Osteocyte (in vitro differentiated cells): ENCODE measurements around the gene TNFRSF18. TPM values are rescaled to one million over a fixed set of nuclear protein-coding genes. Genes with fewer than 3 reads are reported as not detected.
A peak's percentile ranks its signal among the peaks of the same experiment; 100 is the strongest.

Experiments used
- DNase-seq: peaks from one replicate; pipeline ENCODE4 v3.0.0; 2021; ENCODE audit warnings: mixed read lengths; ENCODE audit not compliant: unreplicated experiment; ENCODE audit errors: extremely low spot score
- H3K27ac Mint-ChIP-seq: one replicate; pipeline ENCODE4 v1.8.0; 2021; ENCODE audit warnings: mild to moderate bottlenecking, mixed read lengths; ENCODE audit not compliant: unreplicated experiment
- H3K27me3 Mint-ChIP-seq: one replicate; pipeline ENCODE4 v1.8.0; 2021; ENCODE audit warnings: mixed read lengths; ENCODE audit not compliant: unreplicated experiment
- H3K36me3 Mint-ChIP-seq: one replicate; pipeline ENCODE4 v1.8.0; 2021; ENCODE audit warnings: mixed read lengths; ENCODE audit not compliant: unreplicated experiment
- H3K4me1 Mint-ChIP-seq: one replicate; pipeline ENCODE4 v1.8.0; 2021; ENCODE audit warnings: mixed read lengths; ENCODE audit not compliant: unreplicated experiment
- H3K4me3 Mint-ChIP-seq: one replicate; pipeline ENCODE4 v1.8.0; 2021; ENCODE audit warnings: mild to moderate bottlenecking, moderate library complexity, mixed read lengths; ENCODE audit not compliant: unreplicated experiment
- H3K9me3 Mint-ChIP-seq: one replicate; pipeline ENCODE4 v1.8.0; 2021; ENCODE audit warnings: mixed read lengths; ENCODE audit not compliant: unreplicated experiment
- CTCF ChIP-seq: fragments of 200-600 bp; sonication (generic); IDR thresholded peaks from 2 replicates; pipeline ENCODE4 v1.5.0; 2021; ENCODE audit warnings: antibody characterized with exemption, mild to moderate bottlenecking, moderate library complexity
- total RNA-seq: library from RNA; stranded (reverse); gene quantifications from 2 replicates; pipeline ENCODE4 v1.2.1, GENCODE V29; 2021

The TNFRSF18 gene
- total RNA-seq, 1 donor from 2014 or later, result not detected

DNA sequence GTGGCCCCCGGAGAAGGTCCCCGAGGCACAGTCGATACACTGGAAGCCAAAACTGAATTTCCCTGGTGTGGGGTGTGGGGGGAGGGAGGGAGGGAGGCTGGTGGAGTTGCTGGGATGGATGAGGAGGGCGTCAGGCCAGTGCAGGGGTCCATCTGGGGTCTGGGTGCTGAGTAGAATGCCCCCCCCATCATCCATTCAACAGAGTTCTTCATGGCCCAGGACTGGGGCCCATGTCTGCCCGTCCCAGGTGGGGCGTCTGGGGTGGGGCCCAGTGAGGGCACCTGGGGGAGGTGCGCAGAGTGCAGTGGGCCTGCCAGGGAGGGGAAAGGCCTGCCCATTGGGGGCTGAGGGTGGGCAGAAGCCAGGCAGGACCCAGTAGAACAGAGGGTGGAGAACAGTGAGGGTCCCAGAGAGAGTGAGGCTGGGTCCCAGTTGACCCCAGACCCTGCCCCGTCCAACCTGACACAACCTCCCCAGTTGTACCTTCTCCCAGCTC lies 1.9 kb downstream of the TNFRSF18 start:
- H3K27me3 Mint-ChIP-seq, result no peaks in the 10 kb centered on the region
- H3K4me3 Mint-ChIP-seq, result no peak overlapping the region
- no peak overlapping the region for H3K27ac Mint-ChIP-seq
- peaks cover 16% of the 10 kb centered on the region for H3K4me1 Mint-ChIP-seq
- no peak for DNase-seq
- H3K36me3 Mint-ChIP-seq, result no peaks in the 10 kb centered on the region
- TF ChIP-seq CTCF, result no peak
- no peaks in the 10 kb centered on the region for H3K9me3 Mint-ChIP-seq

DNA sequence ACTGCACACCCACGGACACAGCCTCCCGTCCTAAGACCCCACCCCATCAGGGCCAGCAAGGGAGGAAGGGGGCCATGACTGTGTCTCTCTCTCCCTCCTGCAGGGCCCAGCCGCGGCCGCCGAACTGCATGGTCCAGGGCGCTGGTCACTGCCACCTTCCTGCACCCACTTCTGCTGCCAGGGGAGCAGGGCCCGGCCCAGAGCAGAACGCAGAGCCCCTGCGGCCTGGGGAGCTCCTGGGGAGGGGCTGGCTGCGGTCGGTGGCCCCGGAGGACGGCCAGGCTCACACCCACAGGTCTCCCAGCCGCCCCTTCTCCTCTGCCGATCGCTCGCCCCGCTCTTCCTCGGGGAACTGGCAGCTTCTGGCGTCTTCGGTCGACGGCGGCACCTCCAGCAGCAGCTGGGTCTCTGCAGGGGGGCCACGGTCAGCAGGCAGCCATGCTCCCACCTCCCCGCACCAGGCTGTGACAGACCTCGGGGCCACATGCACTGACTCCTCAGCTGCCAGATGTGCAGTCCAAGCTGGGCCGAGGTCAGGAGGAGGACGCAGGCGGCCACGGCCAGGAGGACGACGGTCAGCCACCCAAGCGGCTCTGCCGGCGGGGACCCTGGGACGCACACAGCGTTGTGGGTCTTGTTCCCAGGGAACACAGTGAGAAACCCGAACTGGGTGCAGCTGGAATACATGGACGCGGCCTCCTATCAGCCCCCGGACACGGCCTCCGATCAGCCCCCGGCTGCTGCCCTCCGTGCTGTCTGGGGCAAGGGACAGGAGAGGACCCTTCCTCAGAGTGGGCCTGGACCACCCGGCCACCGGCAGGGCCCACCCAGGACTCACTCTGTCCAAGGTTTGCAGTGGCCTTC lies 2.6 kb downstream of the TNFRSF18 start:
- H3K4me3 Mint-ChIP-seq, result no peak overlapping the region
- no peak for DNase-seq
- no peak overlapping the region for H3K27ac Mint-ChIP-seq
- H3K36me3 Mint-ChIP-seq, result no peaks in the 10 kb centered on the region
- H3K9me3 Mint-ChIP-seq, result no peaks in the 10 kb centered on the region
- TF ChIP-seq CTCF, result no peak
- no peaks in the 10 kb centered on the region for H3K27me3 Mint-ChIP-seq
- H3K4me1 Mint-ChIP-seq, result peaks cover 12% of the 10 kb centered on the region

DNA sequence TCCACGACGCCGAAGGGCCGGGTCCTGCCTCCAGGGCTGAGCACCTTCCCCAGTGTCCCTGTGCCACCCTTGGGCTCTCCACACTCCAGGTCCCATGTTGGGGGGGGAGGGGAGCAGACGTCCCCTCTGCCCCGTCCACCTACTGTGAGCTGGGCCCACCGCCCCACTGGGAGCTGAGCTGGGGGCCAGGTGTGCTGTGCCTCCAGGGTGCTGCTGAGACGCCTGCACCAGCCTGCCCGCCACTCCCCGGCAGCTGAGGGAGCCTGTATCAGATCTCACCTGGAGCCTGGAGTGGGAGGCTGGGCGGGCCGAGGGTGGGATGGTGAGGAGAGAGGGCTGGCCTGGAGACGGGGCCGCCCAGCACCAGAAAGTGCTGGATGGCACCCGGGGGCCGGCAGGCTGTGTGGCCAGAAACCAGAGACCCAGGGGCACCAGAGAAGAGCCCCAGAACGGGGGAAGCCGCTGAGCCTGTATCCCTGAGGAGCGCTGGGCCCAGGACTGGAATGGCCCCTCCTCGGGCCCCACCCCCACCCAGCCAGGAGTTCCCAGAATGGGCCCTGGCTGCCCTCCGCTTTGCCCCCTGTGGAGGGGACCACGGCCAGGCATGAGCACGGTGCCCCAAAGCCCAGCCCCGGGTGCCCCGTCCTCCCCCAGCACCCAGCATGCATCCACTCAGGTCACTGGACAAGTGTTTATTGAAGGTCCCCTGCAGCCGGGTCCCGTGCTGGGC lies 3.4 kb downstream of the TNFRSF18 start:
- peaks cover 7% of the 10 kb centered on the region for H3K4me1 Mint-ChIP-seq
- TF ChIP-seq CTCF, result no peak
- no peak for DNase-seq
- no peaks in the 10 kb centered on the region for H3K36me3 Mint-ChIP-seq
- H3K27ac Mint-ChIP-seq, result no peak overlapping the region
- no peak overlapping the region for H3K4me3 Mint-ChIP-seq
- H3K27me3 Mint-ChIP-seq, result no peaks in the 10 kb centered on the region
- H3K9me3 Mint-ChIP-seq, result no peaks in the 10 kb centered on the region

GRCh38 chr1:1200876-1201810 lies 5.2 kb downstream of the TNFRSF18 start:
- Mint-ChIP-seq H3K27me3 (no peaks in the 10 kb centered on the region), H3K27ac (no peak overlapping the region), H3K4me1 (peaks cover 5% of the 10 kb centered on the region), H3K36me3 (no peaks in the 10 kb centered on the region), H3K4me3 (peak overlapping the region; percentile 35), H3K9me3 (no peaks in the 10 kb centered on the region)
- no peak for DNase-seq
- no peak for TF ChIP-seq CTCF
